ENCODE results near the gene CCSER1. TPM values are rescaled to one million over a fixed set of nuclear protein-coding genes. Genes with fewer than 3 reads are reported as not detected.

The CCSER1 gene
- total RNA-seq, 1 donor = 0.43 TPM

- no peak overlapping the region for H3K4me3 ChIP-seq (ENCODE audit: low read depth, low read length)
- no peak for DNase-seq (ENCODE audit: low read depth)
- no peak for TF ChIP-seq CTCF (IDR thresholded peaks at IDR 0.05; ENCODE audit: insufficient read depth, low read depth, low read length)
Measured at GRCh38 chr4:90792696-90793095, 665.5 kb downstream of the CCSER1 start.

- no peak for TF ChIP-seq CTCF (IDR thresholded peaks at IDR 0.05; ENCODE audit: insufficient read depth, low read depth, low read length)
- no peak overlapping the region for H3K4me3 ChIP-seq (ENCODE audit: low read depth, low read length)
- DNase-seq (ENCODE audit: low read depth) = no peak
Measured at GRCh38 chr4:90798948-90799347, 671.8 kb downstream of the CCSER1 start.

GRCh38 chr4:90799895-90800294 lies 672.7 kb downstream of the CCSER1 start:
- no peak overlapping the region for H3K4me3 ChIP-seq (ENCODE audit: low read depth, low read length)
- no peak for DNase-seq (ENCODE audit: low read depth)
- TF ChIP-seq CTCF (IDR thresholded peaks at IDR 0.05; ENCODE audit: insufficient read depth, low read depth, low read length) = no peak

- TF ChIP-seq CTCF (IDR thresholded peaks at IDR 0.05; ENCODE audit: insufficient read depth, low read depth, low read length) = no peak
- DNase-seq (ENCODE audit: low read depth) = no peak
- H3K4me3 ChIP-seq (ENCODE audit: low read depth, low read length) = no peak overlapping the region
Measured at GRCh38 chr4:90815569-90815968, 688.4 kb downstream of the CCSER1 start.

GRCh38 chr4:90816754-90817153 lies 689.6 kb downstream of the CCSER1 start:
- DNase-seq (ENCODE audit: low read depth) = no peak
- TF ChIP-seq CTCF (IDR thresholded peaks at IDR 0.05; ENCODE audit: insufficient read depth, low read depth, low read length) = no peak
- no peak overlapping the region for H3K4me3 ChIP-seq (ENCODE audit: low read depth, low read length)

GRCh38 chr4:90824266-90825150 lies 697.3 kb downstream of the CCSER1 start:
- no peak for DNase-seq (ENCODE audit: low read depth)
- TF ChIP-seq CTCF (IDR thresholded peaks at IDR 0.05; ENCODE audit: insufficient read depth, low read depth, low read length) = no peak
- no peak overlapping the region for H3K4me3 ChIP-seq (ENCODE audit: low read depth, low read length)

All from fibroblast of villous mesenchyme (primary cell).